ENCODE data around the gene COX19.

Gene COX19

DNA sequence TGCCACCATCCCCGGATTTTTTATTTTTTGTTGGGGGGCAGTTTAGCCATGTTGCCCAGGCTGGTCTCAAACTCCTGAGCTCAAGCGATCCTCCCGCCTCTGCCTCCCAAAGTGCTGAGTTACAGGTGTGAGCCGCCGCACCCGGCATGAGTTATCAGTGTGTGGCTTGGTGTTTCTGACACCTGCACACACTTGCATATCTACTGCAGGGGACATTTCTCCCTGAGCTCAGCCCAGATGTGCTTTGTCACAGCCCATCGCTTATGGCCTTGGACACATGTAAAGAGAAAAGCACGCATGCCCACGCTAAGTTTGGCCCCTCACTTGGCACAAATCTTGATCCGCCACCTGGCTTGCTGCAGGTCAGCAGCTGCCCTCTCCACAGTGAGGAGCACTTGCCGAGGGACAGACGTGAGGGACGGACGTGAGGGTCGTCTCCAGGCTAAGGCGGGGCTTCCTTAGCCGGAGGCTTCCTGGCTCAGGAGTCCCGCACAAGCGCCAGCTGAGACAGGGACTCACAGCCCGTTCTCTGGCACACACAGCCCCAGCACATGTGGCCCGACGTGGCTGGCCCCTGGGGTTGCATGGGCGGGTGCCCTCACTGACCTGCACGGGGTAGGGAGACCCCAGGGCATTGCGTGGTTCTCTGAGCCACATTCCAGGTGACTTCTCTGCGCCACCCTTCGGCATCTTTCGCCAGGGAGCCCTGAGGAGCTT, 19.4 kb upstream of the COX19 start:
- Mint-ChIP-seq H3K27ac (no peak overlapping the region), H3K4me3 (no peak overlapping the region), H3K27me3 (ENCODE audit: low read depth, poor library complexity) (no peaks in the 10 kb centered on the region), H3K9me3 (no peaks in the 10 kb centered on the region), H3K4me1 (peaks cover 47% of the 10 kb centered on the region), H3K36me3 (ENCODE audit: low read depth) (no peaks in the 10 kb centered on the region)
- DNase-seq, result no peak
- TF ChIP-seq, protein P1, sequence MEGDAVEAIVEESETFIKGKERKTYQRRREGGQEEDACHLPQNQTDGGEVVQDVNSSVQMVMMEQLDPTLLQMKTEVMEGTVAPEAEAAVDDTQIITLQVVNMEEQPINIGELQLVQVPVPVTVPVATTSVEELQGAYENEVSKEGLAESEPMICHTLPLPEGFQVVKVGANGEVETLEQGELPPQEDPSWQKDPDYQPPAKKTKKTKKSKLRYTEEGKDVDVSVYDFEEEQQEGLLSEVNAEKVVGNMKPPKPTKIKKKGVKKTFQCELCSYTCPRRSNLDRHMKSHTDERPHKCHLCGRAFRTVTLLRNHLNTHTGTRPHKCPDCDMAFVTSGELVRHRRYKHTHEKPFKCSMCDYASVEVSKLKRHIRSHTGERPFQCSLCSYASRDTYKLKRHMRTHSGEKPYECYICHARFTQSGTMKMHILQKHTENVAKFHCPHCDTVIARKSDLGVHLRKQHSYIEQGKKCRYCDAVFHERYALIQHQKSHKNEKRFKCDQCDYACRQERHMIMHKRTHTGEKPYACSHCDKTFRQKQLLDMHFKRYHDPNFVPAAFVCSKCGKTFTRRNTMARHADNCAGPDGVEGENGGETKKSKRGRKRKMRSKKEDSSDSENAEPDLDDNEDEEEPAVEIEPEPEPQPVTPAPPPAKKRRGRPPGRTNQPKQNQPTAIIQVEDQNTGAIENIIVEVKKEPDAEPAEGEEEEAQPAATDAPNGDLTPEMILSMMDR (IDR thresholded peaks at IDR 0.05), result no peak

DNA sequence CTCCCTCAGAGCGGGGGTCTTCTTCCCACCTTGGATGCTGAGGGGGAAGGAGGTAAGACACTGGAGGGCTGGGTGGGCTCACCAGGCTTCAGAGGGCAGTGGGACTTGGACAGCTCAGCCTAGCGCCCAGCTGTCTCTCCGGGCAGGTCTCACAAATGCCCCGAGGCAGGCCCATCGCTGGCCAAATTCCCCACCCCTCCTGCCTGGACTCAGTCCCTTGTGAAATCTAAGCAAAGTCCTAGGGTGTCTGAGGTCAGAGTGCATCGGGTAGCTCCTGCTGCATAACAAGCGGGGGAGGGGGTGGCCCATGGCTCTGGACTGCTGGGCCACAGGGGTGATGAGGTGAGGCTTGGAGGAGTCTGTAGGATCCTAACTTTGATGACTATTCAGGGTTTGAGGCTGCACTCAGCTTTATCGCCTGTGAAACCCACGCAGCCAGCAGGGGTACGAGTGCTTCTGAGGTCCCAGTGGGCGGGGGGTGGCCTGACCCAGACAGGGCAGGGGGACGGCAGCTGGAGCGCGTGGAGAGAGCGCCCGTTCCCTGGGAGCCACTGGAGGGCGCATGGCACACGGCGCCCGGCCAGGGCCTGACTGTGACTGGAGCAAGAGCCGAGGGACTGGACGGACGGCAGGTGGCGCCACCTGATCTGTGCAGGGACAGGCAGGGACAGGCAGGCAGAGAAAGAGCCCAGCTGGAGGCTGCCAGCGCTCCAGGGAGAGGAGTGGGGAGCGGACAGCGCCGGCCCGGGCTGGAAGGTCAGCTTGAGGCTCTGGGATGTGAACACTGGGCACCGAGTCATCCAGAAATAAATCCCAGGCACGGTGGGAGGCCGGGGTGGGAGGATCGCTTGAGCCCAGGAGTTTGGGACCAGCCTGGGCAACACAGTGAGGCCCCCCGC, 17.6 kb upstream of the COX19 start:
- H3K4me1 Mint-ChIP-seq, result peaks cover 33% of the 10 kb centered on the region
- TF ChIP-seq, protein P1 (IDR thresholded peaks at IDR 0.05), result peak; percentile 99
- DNase-seq, result peak; percentile 99
- H3K27ac Mint-ChIP-seq, result no peak overlapping the region
- no peaks in the 10 kb centered on the region for H3K9me3 Mint-ChIP-seq
- H3K27me3 Mint-ChIP-seq (ENCODE audit: low read depth, poor library complexity), result no peaks in the 10 kb centered on the region
- H3K4me3 Mint-ChIP-seq, result no peak overlapping the region
- no peaks in the 10 kb centered on the region for H3K36me3 Mint-ChIP-seq (ENCODE audit: low read depth)

DNA sequence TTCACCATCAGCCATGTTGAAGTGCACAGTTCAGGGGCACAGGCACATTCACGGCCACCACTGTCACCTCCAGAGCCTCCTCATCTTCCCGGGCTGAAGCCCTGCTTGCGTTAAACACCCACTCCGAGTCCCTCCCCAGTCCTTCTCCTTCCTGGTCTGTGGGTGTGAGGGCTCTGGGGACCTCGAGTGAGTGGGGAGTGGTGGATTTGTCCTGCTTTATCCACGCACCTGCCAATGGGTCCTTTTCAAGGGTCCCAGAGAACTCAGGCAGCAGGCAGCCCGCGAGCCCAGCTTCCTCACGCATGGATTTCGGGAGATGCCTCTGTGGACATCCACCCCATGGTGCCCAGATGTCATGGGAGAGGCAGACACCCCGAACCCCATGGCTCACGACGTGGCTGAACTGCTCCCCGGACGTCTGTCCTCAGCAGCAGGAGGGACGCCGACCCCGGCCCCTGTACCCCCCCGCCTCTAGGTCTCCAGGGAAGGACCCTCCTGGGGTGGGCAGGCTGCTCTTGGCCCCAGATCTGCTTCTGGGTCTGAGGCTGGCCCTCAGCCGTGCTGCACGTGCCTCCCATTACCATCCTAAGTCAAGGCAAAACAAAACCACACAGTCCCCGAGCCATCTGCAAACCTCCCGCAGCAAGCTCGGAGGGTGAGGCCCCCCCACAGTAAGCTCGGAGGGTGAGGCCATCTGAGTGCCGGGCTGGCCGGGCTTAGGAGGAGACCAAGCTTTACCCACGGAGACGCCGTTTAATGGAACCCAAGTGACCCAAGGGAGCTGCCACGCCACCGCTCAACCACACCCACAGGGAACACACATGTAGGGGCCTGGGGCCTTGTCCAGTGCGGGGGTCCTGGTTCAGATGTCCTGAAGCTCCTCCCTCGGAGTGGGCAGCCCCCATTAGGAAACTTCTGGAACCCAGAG, 16.6 kb upstream of the COX19 start:
- no peaks in the 10 kb centered on the region for H3K9me3 Mint-ChIP-seq
- H3K4me3 Mint-ChIP-seq, result no peak overlapping the region
- H3K4me1 Mint-ChIP-seq, result peaks cover 29% of the 10 kb centered on the region
- no peak for DNase-seq
- H3K36me3 Mint-ChIP-seq (ENCODE audit: low read depth), result no peaks in the 10 kb centered on the region
- H3K27ac Mint-ChIP-seq, result no peak overlapping the region
- no peaks in the 10 kb centered on the region for H3K27me3 Mint-ChIP-seq (ENCODE audit: low read depth, poor library complexity)
- TF ChIP-seq, protein P1 (IDR thresholded peaks at IDR 0.05), result no peak

DNA sequence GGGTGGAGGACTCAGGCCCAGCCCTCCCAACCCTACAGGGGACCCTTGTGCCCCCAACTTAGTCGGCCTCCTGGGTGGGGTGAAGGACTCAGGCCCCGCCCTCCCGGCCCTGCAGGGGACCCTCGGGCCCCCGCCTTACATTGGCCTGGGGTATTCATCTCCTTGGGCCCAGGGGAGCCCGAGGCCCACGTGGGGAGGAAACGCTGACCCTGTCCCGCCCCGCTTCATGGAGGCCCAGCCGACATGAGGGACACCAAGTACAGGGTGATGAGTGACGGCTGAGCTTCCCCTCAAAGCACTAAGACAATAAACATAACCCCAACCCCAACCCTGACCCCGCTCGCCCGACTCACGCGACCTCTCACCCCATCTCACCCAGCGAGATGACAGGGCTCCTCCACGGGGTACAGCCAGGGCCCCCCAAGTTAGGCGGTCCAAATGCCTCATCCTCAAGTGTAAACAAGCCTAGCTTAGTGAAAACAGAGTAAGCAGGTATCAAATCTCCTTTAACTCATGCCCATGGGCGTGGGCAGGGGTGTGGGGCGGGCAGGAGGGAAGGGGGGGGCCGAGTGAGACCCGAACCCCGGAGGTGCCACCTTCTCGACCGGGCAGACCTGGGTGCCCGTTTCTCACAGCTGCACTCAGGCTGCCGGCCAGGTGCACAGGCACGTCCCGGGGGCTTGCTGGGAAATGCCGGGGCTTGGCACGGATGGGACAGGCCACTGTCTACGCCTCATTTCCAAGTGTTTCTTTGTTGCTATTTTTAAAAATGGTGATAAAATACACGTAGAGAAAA, 15.8 kb upstream of the COX19 start:
- Mint-ChIP-seq H3K4me3 (no peak overlapping the region), H3K36me3 (ENCODE audit: low read depth) (no peaks in the 10 kb centered on the region), H3K9me3 (no peaks in the 10 kb centered on the region), H3K4me1 (peaks cover 29% of the 10 kb centered on the region), H3K27ac (peak overlapping the region; percentile 54), H3K27me3 (ENCODE audit: low read depth, poor library complexity) (no peaks in the 10 kb centered on the region)
- TF ChIP-seq, protein P1 (IDR thresholded peaks at IDR 0.05), result no peak
- no peak for DNase-seq

DNA sequence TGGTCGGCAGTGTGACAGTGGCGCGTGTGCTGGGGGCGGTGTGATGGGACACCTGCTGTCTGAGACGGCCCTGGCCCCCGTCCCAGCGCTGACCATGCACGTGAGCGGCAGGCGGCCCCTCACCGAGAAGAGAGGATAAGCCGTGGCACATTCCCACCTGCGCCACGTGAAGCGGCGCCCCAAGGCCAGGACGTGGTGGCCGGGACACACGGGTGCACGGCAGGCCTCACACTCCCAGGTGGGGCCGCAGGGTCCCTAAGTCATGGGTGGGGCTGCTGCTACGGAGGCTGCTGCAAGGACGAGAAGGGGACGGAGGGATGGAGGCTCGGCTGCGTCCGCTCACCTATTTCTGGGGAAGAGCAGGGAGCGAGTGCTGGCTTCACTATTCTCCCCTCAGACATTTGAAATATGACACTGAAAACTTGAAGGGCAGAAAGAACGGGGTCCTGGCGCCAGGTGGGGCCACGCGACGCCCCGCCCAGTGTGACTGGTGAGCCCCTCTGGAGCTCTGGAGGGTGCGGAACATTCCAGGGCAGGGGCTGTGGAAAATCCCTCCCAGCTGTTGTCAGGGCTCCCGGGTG, 15.1 kb upstream of the COX19 start:
- no peaks in the 10 kb centered on the region for H3K36me3 Mint-ChIP-seq (ENCODE audit: low read depth)
- no peak overlapping the region for H3K4me3 Mint-ChIP-seq
- no peak overlapping the region for H3K27ac Mint-ChIP-seq
- H3K4me1 Mint-ChIP-seq, result peaks cover 33% of the 10 kb centered on the region
- TF ChIP-seq, protein P1 (IDR thresholded peaks at IDR 0.05), result no peak
- no peaks in the 10 kb centered on the region for H3K27me3 Mint-ChIP-seq (ENCODE audit: low read depth, poor library complexity)
- no peaks in the 10 kb centered on the region for H3K9me3 Mint-ChIP-seq
- DNase-seq, result no peak
